ENCODE results near the gene RAB38. TPM values are rescaled to one million over a fixed set of nuclear protein-coding genes. Genes with fewer than 3 reads are reported as not detected.

RAB38 gene
- polyA plus RNA-seq, 1 donor from 2014 or later = not detected

- TF ChIP-seq EZH2 (IDR thresholded peaks at IDR 0.05; ENCODE audit: borderline replicate concordance, insufficient read depth, low read length, poor library complexity, severe bottlenecking) (no peak), MXI1 (conservative IDR thresholded peaks at IDR 0.05; ENCODE audit: poor library complexity, severe bottlenecking) (no peak)
Measured at GRCh38 chr11:88101881-88102597, 73.2 kb downstream of the RAB38 start (continued).

GRCh38 chr11:88100151-88100550 lies 75.1 kb downstream of the RAB38 start:
- H3K36me3 ChIP-seq (ENCODE audit: insufficient read depth, low read length) = no peaks in the 10 kb centered on the region
- TF ChIP-seq MXI1 (conservative IDR thresholded peaks at IDR 0.05; ENCODE audit: poor library complexity, severe bottlenecking) (no peak), TAF1 (IDR thresholded peaks at IDR 0.05; ENCODE audit: low read depth) (no peak), RAD21 (conservative IDR thresholded peaks at IDR 0.05) (no peak), POLR2AphosphoS5 (IDR thresholded peaks at IDR 0.05) (no peak), CTCF (IDR thresholded peaks at IDR 0.05; ENCODE audit: poor library complexity, severe bottlenecking) (no peak), EZH2 (IDR thresholded peaks at IDR 0.05; ENCODE audit: borderline replicate concordance, insufficient read depth, low read length, poor library complexity, severe bottlenecking) (no peak), SMC3 (conservative IDR thresholded peaks at IDR 0.05; ENCODE audit: poor library complexity) (no peak), EP300 (conservative IDR thresholded peaks at IDR 0.05; ENCODE audit: poor library complexity, severe bottlenecking) (no peak), REST (IDR thresholded peaks at IDR 0.05; ENCODE audit: borderline replicate concordance) (no peak)
- no peaks in the 10 kb centered on the region for H3F3A ChIP-seq (ENCODE audit: insufficient read depth, low read length, poor library complexity, severe bottlenecking)
- no peak overlapping the region for H3K9ac ChIP-seq (ENCODE audit: low read length)
- H3K27ac ChIP-seq (ENCODE audit: low read length) = no peak overlapping the region
- no peak overlapping the region for H3K4me2 ChIP-seq (ENCODE audit: low read length)
- H3K4me3 ChIP-seq (ENCODE audit: low read length) = no peak overlapping the region
- no peak overlapping the region for H2AFZ ChIP-seq (ENCODE audit: low read depth, low read length)
- H3K9me3 ChIP-seq (ENCODE audit: low read length) = no peaks in the 10 kb centered on the region
- no peaks in the 10 kb centered on the region for H3K27me3 ChIP-seq (ENCODE audit: insufficient read depth, low read depth, low read length)
- H4K20me1 ChIP-seq (ENCODE audit: insufficient read depth) = no peaks in the 10 kb centered on the region
- H3K79me2 ChIP-seq (replicated peaks; ENCODE audit: insufficient read depth, low read length) = no peaks in the 10 kb centered on the region
- no peaks in the 10 kb centered on the region for H3K9me2 ChIP-seq (ENCODE audit: insufficient read depth, low read length)

GRCh38 chr11:88098289-88098688 lies 77.0 kb downstream of the RAB38 start:
- Histone ChIP-seq H3K4me3 (ENCODE audit: low read length) (no peak overlapping the region), H3K27ac (ENCODE audit: low read length) (no peak overlapping the region)
- no peak for TF ChIP-seq POLR2AphosphoS5 (IDR thresholded peaks at IDR 0.05)
- TF ChIP-seq TAF1 (IDR thresholded peaks at IDR 0.05; ENCODE audit: low read depth) = no peak
- TF ChIP-seq RAD21 (conservative IDR thresholded peaks at IDR 0.05) = no peak
- TF ChIP-seq EP300 (conservative IDR thresholded peaks at IDR 0.05; ENCODE audit: poor library complexity, severe bottlenecking) = no peak
- no peak for TF ChIP-seq EZH2 (IDR thresholded peaks at IDR 0.05; ENCODE audit: borderline replicate concordance, insufficient read depth, low read length, poor library complexity, severe bottlenecking)
- TF ChIP-seq REST (IDR thresholded peaks at IDR 0.05; ENCODE audit: borderline replicate concordance) = no peak
- TF ChIP-seq MXI1 (conservative IDR thresholded peaks at IDR 0.05; ENCODE audit: poor library complexity, severe bottlenecking) = no peak
- TF ChIP-seq CTCF (IDR thresholded peaks at IDR 0.05; ENCODE audit: poor library complexity, severe bottlenecking) = no peak
- no peak for TF ChIP-seq SMC3 (conservative IDR thresholded peaks at IDR 0.05; ENCODE audit: poor library complexity)

More at GRCh38 chr11:88098289-88098688, 77.0 kb downstream of the RAB38 start:
- no peak overlapping the region for H3K4me2 ChIP-seq (ENCODE audit: low read length)
- H3K27me3 ChIP-seq (ENCODE audit: insufficient read depth, low read depth, low read length) = no peaks in the 10 kb centered on the region
- H3F3A ChIP-seq (ENCODE audit: insufficient read depth, low read length, poor library complexity, severe bottlenecking) = no peaks in the 10 kb centered on the region
- H3K9ac ChIP-seq (ENCODE audit: low read length) = no peak overlapping the region
- H3K79me2 ChIP-seq (replicated peaks; ENCODE audit: insufficient read depth, low read length) = no peaks in the 10 kb centered on the region
- no peak overlapping the region for H2AFZ ChIP-seq (ENCODE audit: low read depth, low read length)
- H3K9me2 ChIP-seq (ENCODE audit: insufficient read depth, low read length) = no peaks in the 10 kb centered on the region
- no peaks in the 10 kb centered on the region for H4K20me1 ChIP-seq (ENCODE audit: insufficient read depth)
- H3K36me3 ChIP-seq (ENCODE audit: insufficient read depth, low read length) = no peaks in the 10 kb centered on the region
- no peaks in the 10 kb centered on the region for H3K9me3 ChIP-seq (ENCODE audit: low read length)

All from neural cell (in vitro differentiated cells).